Upper lobe of left lung (tissue), 6 donors: ENCODE data around the gene TBX21. TPM values are rescaled to one million over a fixed set of nuclear protein-coding genes. Genes with fewer than 3 reads are reported as not detected.

Experiments
- ATAC-seq, 2 donors: fragments of 200-7000 bp; cut with Tn5 transposase; one replicate each; pipeline ENCODE4 v1.9.1; 2022; ENCODE audit warnings: mild to moderate bottlenecking in 2 of 2, moderate library complexity in 2 of 2; ENCODE audit not compliant: low FRiP score in 2 of 2
- DNase-seq, 2 donors: peaks; one replicate each; pipeline ENCODE4 v3.0.0-alpha.2; 2019 to 2020
- H3K27ac ChIP-seq, 4 donors: fragments of 200-600 bp; sonication (generic); one replicate each; pipeline ENCODE4 v1.5.1; 2016 to 2019
- H3K27me3 ChIP-seq, 4 donors: fragments of 200-600 bp; sonication (generic); one replicate each; pipeline ENCODE4 v1.5.1; 2017 to 2019
- H3K36me3 ChIP-seq, 4 donors: fragments of 200-600 bp; sonication (generic); one replicate each; pipeline ENCODE4 v1.5.1; 2016 to 2019
- H3K4me1 ChIP-seq, 4 donors: fragments of 200-600 bp; sonication (generic); one replicate each; pipeline ENCODE4 v1.5.1; 2018 to 2019
- H3K4me3 ChIP-seq, 4 donors: fragments of 200-600 bp; sonication (generic); one replicate each; pipeline ENCODE4 v1.5.1; 2017 to 2019; ENCODE audit warnings: mild to moderate bottlenecking in 2 of 4, moderate library complexity in 1 of 4
- H3K9me3 ChIP-seq, 4 donors: fragments of 200-600 bp; sonication (generic); one replicate each; pipeline ENCODE4 v1.5.1; 2018 to 2019
- EP300 ChIP-seq, 4 donors: sonication (generic); formaldehyde crosslinking; IDR thresholded peaks; one replicate each; pipeline ENCODE4 v1.5.1; 2017; ENCODE audit warnings: antibody characterized with exemption in 4 of 4, control low read depth in 2 of 4
- POLR2A ChIP-seq, 4 donors: fragments of 450-650 bp; IDR thresholded peaks; one replicate each; pipeline ENCODE4 v1.5.1; 2016 to 2017; ENCODE audit warnings: antibody characterized with exemption in 4 of 4, mild to moderate bottlenecking in 2 of 4
- POLR2AphosphoS5 ChIP-seq, 2 donors: sonication (generic); formaldehyde crosslinking; IDR thresholded peaks; one replicate each; pipeline ENCODE4 v1.5.1; 2017; ENCODE audit warnings: antibody characterized with exemption in 2 of 2
- WGBS, 2 donors: methylation state at CpG; one replicate each; pipeline ENCODE4 v1.1.5; 2017 to 2018; 5-methylcytosine and 5-hydroxymethylcytosine counted together
- total RNA-seq, 6 donors: library from RNA; depleted of rRNA in 4 of 6; stranded (reverse); fragments of >200 nt in 4 of 6; gene quantifications; one replicate each; pipeline versions ENCODE4 v1.1.0 to v1.2.1, GENCODE V29; 2016 to 2021
- TF ChIP-seq, protein P1 (sequence below), 6 experiments: fragments of 450-650 bp in 4 of 6; fragments of 200-600 bp in 2 of 6; sonication (generic) in 2 of 6; IDR thresholded peaks; one replicate each; pipeline ENCODE4 v1.5.1; 2016 to 2019; ENCODE audit warnings: antibody characterized with exemption in 6 of 6
- donor health status: DM: no; HTN: no; CAD: no; lungs with moderate emphysema.
- donor health status: DM: no; HTN: yes; CAD: no; lungs with severe emphysema.

The TBX21 gene
- total RNA-seq, 6 donors from 2014 or later, result 2.0 to 5.2 (median 3.4) TPM

DNA sequence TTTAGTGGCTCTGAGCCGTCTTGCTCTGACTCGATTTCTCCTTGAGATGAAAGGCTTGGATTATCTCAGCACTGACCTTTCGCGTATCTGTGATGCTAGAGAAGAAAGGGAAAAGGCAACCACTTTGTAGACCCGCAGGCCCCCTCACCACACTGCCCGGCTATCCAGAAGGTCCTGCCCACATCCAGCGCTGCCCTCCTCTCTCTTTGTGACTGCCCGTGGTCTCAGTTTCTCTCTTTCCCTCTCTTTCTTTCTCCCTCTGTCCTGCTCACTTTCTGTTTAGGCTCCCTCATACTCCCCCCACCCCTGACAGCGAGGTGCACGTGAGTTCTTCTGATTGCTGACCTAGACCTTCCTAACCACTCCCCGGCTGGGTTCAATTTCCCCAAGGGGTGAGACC lies 12.8 kb upstream of the TBX21 start:
- Histone ChIP-seq H3K27me3 (peaks cover 0 to 19% (median 12%) of the 10 kb centered on the region in 4 donors), H3K9me3 (no peaks in the 10 kb centered on the region), H3K36me3 (no peaks in the 10 kb centered on the region), H3K27ac (no peak overlapping the region), H3K4me1 (peaks cover 14 to 29% (median 17%) of the 10 kb centered on the region in 4 donors), H3K4me3 (no peak overlapping the region)
- ATAC-seq, result no peak
- WGBS, 2 donors, result 49 to 63% methylated on average over 11 of the region's 11 CpGs
- DNase-seq, result no peak
- TF ChIP-seq POLR2A (IDR thresholded peaks at IDR 0.05) (no peak), EP300 (IDR thresholded peaks at IDR 0.05) (no peak), POLR2AphosphoS5 (IDR thresholded peaks at IDR 0.05) (no peak)
- TF ChIP-seq, protein P1, sequence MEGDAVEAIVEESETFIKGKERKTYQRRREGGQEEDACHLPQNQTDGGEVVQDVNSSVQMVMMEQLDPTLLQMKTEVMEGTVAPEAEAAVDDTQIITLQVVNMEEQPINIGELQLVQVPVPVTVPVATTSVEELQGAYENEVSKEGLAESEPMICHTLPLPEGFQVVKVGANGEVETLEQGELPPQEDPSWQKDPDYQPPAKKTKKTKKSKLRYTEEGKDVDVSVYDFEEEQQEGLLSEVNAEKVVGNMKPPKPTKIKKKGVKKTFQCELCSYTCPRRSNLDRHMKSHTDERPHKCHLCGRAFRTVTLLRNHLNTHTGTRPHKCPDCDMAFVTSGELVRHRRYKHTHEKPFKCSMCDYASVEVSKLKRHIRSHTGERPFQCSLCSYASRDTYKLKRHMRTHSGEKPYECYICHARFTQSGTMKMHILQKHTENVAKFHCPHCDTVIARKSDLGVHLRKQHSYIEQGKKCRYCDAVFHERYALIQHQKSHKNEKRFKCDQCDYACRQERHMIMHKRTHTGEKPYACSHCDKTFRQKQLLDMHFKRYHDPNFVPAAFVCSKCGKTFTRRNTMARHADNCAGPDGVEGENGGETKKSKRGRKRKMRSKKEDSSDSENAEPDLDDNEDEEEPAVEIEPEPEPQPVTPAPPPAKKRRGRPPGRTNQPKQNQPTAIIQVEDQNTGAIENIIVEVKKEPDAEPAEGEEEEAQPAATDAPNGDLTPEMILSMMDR (IDR thresholded peaks at IDR 0.05), result no peak

DNA sequence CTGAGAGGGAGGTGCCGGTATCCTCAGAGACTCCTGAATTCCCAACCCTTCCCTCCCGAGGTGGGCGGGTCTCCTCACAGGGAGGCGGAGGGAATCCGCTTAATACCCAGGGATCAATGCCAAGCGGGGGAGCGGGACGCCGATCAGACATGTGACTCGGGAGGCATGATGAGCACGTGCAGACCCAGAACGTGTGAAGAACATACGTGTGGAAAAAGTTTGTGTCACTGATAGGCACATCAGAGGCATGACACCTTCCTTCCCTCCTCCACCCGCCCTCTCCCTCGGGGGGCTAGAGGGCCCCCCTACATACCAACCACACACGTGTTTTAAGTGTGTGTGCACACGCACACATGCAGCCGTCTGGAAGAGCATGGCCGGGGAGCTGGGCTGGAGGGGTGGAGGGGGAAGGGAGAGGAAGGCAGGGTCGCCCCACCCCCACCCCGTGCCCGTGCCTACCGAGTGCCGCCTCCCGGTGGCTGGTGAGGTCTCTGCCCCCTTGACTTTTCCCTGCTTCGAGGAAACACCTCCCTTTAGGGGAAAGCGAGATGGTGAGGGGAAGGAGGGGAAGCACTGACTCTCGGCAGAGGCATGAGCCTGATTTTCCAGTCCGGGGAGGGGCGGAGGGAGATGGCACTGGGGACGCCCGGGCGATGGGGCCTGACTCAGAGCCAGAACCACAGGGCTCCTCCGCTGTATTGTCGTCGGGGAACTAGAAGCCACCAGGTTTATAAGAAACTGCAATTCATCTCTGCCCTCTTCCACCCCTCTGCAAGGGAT lies 12.1 kb upstream of the TBX21 start:
- H3K4me1 ChIP-seq, result peaks cover 14 to 29% (median 17%) of the 10 kb centered on the region in 4 donors
- no peak overlapping the region for H3K27ac ChIP-seq
- H3K36me3 ChIP-seq, result no peaks in the 10 kb centered on the region
- peaks cover 0 to 27% (median 12%) of the 10 kb centered on the region in 4 donors for H3K27me3 ChIP-seq
- TF ChIP-seq EP300 (IDR thresholded peaks at IDR 0.05), result no peak
- TF ChIP-seq POLR2AphosphoS5 (IDR thresholded peaks at IDR 0.05), result no peak
- TF ChIP-seq, protein P1 (IDR thresholded peaks at IDR 0.05), result no peak
- no peak for TF ChIP-seq POLR2A (IDR thresholded peaks at IDR 0.05)
- H3K9me3 ChIP-seq, result no peaks in the 10 kb centered on the region
- ATAC-seq (no peak), DNase-seq (no peak)
- 12 to 21% methylated on average over 23 to 35 of the region's 36 CpGs for WGBS, 2 donors
- no peak overlapping the region for H3K4me3 ChIP-seq

DNA sequence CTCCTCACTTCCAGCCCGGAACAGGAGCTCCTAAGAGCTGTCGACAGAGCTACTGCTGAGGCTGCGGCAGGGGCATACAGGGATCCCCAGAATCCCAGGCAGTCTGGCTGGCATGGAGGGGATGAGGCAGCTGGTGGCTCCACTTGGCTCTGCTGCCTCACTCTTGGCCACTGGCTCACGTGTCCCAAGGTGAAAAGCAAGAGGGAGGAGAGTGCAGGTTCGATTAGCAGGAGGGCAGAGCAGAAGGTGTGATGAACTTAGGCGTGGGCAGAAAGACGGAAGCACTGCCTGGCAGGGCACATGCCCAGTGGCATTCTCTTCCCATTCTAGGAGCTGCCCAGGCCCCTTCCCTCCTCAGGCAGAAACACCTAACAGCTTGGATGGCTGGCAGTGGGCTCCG lies 11.3 kb upstream of the TBX21 start:
- Histone ChIP-seq H3K27ac (no peak overlapping the region), H3K27me3 (peaks cover 0 to 28% (median 12%) of the 10 kb centered on the region in 4 donors), H3K9me3 (no peaks in the 10 kb centered on the region), H3K4me1 (peaks cover 14 to 29% (median 17%) of the 10 kb centered on the region in 4 donors), H3K4me3 (no peak overlapping the region), H3K36me3 (no peaks in the 10 kb centered on the region)
- WGBS, 2 donors, result 38 to 48% methylated on average over 6 to 8 of the region's 8 CpGs
- DNase-seq (no peak), ATAC-seq (no peak)
- TF ChIP-seq, protein P1 (IDR thresholded peaks at IDR 0.05), result no peak
- TF ChIP-seq POLR2A (IDR thresholded peaks at IDR 0.05) (no peak), POLR2AphosphoS5 (IDR thresholded peaks at IDR 0.05) (no peak), EP300 (IDR thresholded peaks at IDR 0.05) (no peak)

DNA sequence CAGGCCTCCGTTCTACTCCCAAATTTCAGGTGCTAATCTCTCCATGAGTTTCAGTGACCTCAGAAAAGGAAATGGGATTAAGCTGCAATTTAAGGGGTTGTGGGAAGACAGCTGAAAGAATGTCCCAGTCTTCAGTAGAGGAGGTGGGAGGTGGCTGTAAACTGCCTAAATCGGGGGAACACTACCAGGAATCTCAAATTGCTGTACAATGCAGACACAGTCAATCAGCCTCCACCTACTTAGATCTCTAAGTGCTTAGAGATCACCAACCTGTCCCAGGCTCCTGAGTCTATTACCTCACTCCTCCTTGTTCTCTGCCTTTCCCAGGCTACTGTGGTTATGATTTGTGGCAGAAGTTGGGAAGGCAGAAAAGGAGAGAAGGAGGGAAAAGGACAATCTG lies 8.3 kb upstream of the TBX21 start:
- 82 to 84% methylated on average over 2 of the region's 2 CpGs for WGBS, 2 donors
- H3K4me3 ChIP-seq, result no peak overlapping the region
- H3K4me1 ChIP-seq, result peaks cover 6 to 17% (median 13%) of the 10 kb centered on the region in 4 donors
- no peaks in the 10 kb centered on the region for H3K9me3 ChIP-seq
- H3K36me3 ChIP-seq, result no peaks in the 10 kb centered on the region
- H3K27me3 ChIP-seq, result peaks cover 0 to 28% (median 12%) of the 10 kb centered on the region in 4 donors
- no peak for ATAC-seq
- H3K27ac ChIP-seq, result no peak overlapping the region
- no peak for DNase-seq
- TF ChIP-seq POLR2AphosphoS5 (IDR thresholded peaks at IDR 0.05) (no peak), POLR2A (IDR thresholded peaks at IDR 0.05) (no peak), EP300 (IDR thresholded peaks at IDR 0.05) (no peak)
- TF ChIP-seq, protein P1 (IDR thresholded peaks at IDR 0.05), result no peak
